Osteocyte (in vitro differentiated cells): ENCODE results near the gene GARNL3. TPM values are rescaled to one million over a fixed set of nuclear protein-coding genes. Genes with fewer than 3 reads are reported as not detected.

Experiments used
- DNase-seq: peaks from one replicate; pipeline ENCODE4 v3.0.0; 2021; ENCODE audit warnings: mixed read lengths; ENCODE audit not compliant: unreplicated experiment; ENCODE audit errors: extremely low spot score
- H3K27ac Mint-ChIP-seq: one replicate; pipeline ENCODE4 v1.8.0; 2021; ENCODE audit warnings: mild to moderate bottlenecking, mixed read lengths; ENCODE audit not compliant: unreplicated experiment
- H3K27me3 Mint-ChIP-seq: one replicate; pipeline ENCODE4 v1.8.0; 2021; ENCODE audit warnings: mixed read lengths; ENCODE audit not compliant: unreplicated experiment
- H3K36me3 Mint-ChIP-seq: one replicate; pipeline ENCODE4 v1.8.0; 2021; ENCODE audit warnings: mixed read lengths; ENCODE audit not compliant: unreplicated experiment
- H3K4me1 Mint-ChIP-seq: one replicate; pipeline ENCODE4 v1.8.0; 2021; ENCODE audit warnings: mixed read lengths; ENCODE audit not compliant: unreplicated experiment
- H3K4me3 Mint-ChIP-seq: one replicate; pipeline ENCODE4 v1.8.0; 2021; ENCODE audit warnings: mild to moderate bottlenecking, moderate library complexity, mixed read lengths; ENCODE audit not compliant: unreplicated experiment
- H3K9me3 Mint-ChIP-seq: one replicate; pipeline ENCODE4 v1.8.0; 2021; ENCODE audit warnings: mixed read lengths; ENCODE audit not compliant: unreplicated experiment
- total RNA-seq: library from RNA; stranded (reverse); gene quantifications from 2 replicates; pipeline ENCODE4 v1.2.1, GENCODE V29; 2021
- TF ChIP-seq, protein P1 (sequence below): fragments of 200-600 bp; sonication (generic); IDR thresholded peaks from 2 replicates; pipeline ENCODE4 v1.5.0; 2021; ENCODE audit warnings: antibody characterized with exemption, mild to moderate bottlenecking, moderate library complexity

GARNL3 gene
- total RNA-seq, 1 donor from 2014 or later: 6.0 TPM

DNA sequence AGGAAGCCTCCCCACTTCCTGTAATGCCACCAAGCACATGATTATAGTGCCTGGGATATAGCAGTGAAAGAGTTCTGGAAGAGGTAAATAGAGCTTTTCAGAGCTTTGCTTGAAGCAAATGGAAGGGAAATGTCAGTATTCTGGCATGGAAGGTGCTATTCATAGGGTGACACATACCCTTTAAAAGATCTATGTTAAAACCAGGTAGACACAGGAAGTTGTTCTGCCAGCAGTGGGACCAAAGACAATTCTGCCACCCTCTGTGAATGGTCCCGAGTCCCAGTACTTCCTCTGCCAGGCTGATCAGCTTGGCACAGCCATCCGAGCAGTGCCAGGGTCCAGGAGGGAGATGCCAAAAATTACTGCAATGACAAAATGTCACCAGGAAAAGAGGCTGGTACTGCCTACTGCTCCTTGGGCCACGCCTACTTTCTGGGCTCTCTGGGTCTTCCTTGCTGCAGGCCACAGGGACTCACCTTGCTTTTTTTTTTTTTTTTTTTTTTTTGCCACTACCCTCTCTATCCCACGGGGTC lies 26.7 kb downstream of the GARNL3 start:
- TF ChIP-seq, protein P1, sequence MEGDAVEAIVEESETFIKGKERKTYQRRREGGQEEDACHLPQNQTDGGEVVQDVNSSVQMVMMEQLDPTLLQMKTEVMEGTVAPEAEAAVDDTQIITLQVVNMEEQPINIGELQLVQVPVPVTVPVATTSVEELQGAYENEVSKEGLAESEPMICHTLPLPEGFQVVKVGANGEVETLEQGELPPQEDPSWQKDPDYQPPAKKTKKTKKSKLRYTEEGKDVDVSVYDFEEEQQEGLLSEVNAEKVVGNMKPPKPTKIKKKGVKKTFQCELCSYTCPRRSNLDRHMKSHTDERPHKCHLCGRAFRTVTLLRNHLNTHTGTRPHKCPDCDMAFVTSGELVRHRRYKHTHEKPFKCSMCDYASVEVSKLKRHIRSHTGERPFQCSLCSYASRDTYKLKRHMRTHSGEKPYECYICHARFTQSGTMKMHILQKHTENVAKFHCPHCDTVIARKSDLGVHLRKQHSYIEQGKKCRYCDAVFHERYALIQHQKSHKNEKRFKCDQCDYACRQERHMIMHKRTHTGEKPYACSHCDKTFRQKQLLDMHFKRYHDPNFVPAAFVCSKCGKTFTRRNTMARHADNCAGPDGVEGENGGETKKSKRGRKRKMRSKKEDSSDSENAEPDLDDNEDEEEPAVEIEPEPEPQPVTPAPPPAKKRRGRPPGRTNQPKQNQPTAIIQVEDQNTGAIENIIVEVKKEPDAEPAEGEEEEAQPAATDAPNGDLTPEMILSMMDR: no peak
- Mint-ChIP-seq H3K4me3 (no peak overlapping the region), H3K4me1 (peaks cover 2% of the 10 kb centered on the region), H3K27ac (no peak overlapping the region), H3K36me3 (no peaks in the 10 kb centered on the region), H3K27me3 (no peaks in the 10 kb centered on the region), H3K9me3 (no peaks in the 10 kb centered on the region)
- no peak for DNase-seq

DNA sequence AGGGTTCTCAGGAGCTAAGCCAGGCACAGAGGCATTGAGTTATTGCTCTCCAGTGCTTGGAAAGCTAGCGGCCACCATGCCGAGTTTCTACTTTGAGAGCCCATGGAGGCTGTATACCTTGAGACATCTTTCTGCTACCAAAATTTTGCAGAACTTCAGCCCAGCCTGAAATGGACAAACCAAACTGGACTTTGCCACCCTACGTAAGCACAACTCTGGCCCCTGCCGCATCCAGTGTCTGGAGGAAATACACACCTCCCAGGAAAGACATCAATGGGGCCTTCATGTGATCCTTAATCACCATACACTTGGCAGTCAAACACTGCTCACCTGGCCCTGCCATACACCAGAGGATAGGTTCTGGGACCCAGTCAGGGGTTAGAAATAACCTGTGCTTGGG lies 27.8 kb downstream of the GARNL3 start:
- no peaks in the 10 kb centered on the region for H3K27me3 Mint-ChIP-seq
- no peaks in the 10 kb centered on the region for H3K9me3 Mint-ChIP-seq
- no peak for DNase-seq
- H3K27ac Mint-ChIP-seq: no peak overlapping the region
- no peak overlapping the region for H3K4me3 Mint-ChIP-seq
- H3K36me3 Mint-ChIP-seq: no peaks in the 10 kb centered on the region
- no peaks in the 10 kb centered on the region for H3K4me1 Mint-ChIP-seq
- TF ChIP-seq, protein P1: no peak

DNA sequence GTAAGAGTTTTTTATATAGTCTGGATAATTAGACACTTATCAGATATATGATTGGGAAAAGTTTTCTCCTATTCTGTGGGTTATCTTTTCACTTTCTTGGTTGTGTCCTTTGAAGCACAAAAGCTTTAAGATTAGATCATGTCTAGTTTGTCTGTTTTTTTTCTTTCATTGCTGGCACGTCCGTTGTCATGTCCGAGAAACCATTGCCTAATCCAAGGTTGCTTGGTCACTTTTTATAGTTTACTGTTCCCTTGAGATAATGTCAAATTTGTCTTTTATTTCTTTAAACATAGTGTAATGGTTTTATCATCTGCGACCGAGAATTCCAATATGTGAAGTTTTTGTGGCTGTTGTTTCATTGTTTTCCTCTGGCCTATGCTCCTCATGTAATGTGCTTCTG lies 28.8 kb downstream of the GARNL3 start:
- Mint-ChIP-seq H3K4me1 (no peaks in the 10 kb centered on the region), H3K36me3 (no peaks in the 10 kb centered on the region), H3K4me3 (no peak overlapping the region), H3K9me3 (no peaks in the 10 kb centered on the region), H3K27me3 (no peaks in the 10 kb centered on the region), H3K27ac (no peak overlapping the region)
- no peak for DNase-seq
- TF ChIP-seq, protein P1: no peak

DNA sequence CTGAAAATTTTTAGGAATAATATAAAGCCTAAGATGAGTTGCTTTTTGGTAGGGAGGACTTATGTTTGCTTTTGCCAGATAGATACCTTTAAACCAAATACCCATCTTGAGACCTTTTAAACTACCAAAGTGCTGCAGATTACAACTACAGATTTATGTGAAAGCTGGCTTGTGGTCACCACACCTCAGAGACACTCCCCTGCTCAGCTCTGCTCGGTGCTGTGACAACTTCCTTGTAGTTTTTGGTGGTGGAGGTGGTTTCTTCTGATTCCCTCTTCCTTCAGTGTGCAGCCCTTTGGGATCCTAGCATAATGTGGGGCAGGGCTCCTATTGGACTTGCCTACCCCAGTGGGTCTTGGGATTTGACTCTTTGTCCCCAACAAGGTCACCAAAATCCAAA lies 29.2 kb downstream of the GARNL3 start:
- DNase-seq: no peak
- Mint-ChIP-seq H3K9me3 (no peaks in the 10 kb centered on the region), H3K27ac (no peak overlapping the region), H3K27me3 (no peaks in the 10 kb centered on the region), H3K4me3 (no peak overlapping the region), H3K4me1 (no peaks in the 10 kb centered on the region), H3K36me3 (no peaks in the 10 kb centered on the region)
- TF ChIP-seq, protein P1: no peak

DNA sequence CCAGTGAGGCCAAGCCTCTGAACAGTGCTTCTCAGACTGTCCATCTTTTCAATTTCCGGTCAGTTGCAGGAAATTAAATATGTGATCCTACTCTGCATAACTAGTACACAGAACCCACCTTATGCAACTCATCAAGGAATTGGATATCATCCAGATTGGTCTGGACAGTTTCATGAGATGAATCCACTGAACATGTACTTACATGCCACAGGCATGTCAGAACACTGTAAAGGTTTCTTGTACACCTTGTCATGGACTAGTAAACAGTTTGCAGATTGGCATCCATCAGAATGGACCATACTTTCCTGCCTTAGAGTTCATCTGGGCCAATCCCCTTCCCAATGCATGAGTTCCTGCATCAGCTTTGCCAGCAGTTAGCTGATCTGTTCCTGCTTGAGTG lies 30.4 kb downstream of the GARNL3 start:
- no peaks in the 10 kb centered on the region for H3K9me3 Mint-ChIP-seq
- no peaks in the 10 kb centered on the region for H3K27me3 Mint-ChIP-seq
- no peak for DNase-seq
- no peaks in the 10 kb centered on the region for H3K36me3 Mint-ChIP-seq
- no peaks in the 10 kb centered on the region for H3K4me1 Mint-ChIP-seq
- TF ChIP-seq, protein P1: no peak
- H3K4me3 Mint-ChIP-seq: no peak overlapping the region
- no peak overlapping the region for H3K27ac Mint-ChIP-seq
